Right cardiac atrium (tissue), 5 donors: ENCODE results near the gene BTBD18. TPM values are rescaled to one million over a fixed set of nuclear protein-coding genes. Genes with fewer than 3 reads are reported as not detected.

ENCODE experiments used
- ATAC-seq, 2 donors: fragments of 200-7000 bp; cut with Tn5 transposase; one replicate each; pipeline versions ENCODE4 v1.8.0 to v1.9.1; 2020; ENCODE audit warnings: moderate library complexity in 2 of 2, mild to moderate bottlenecking in 1 of 2
- DNase-seq, 3 donors: peaks; one replicate each; pipeline ENCODE4 v3.0.0-alpha.2; 2020
- H3K27ac ChIP-seq: one replicate; pipeline ENCODE4 v1.5.1; 2013; ENCODE audit warnings: mild to moderate bottlenecking, low read length, control low read depth, moderate library complexity
- H3K27me3 ChIP-seq: one replicate; pipeline ENCODE4 v1.6.1; 2013; ENCODE audit not compliant: control insufficient read depth, insufficient read depth
- H3K4me1 ChIP-seq: one replicate; pipeline ENCODE4 v1.6.1; 2013; ENCODE audit warnings: low read length; ENCODE audit not compliant: control insufficient read depth, insufficient read depth
- H3K4me3 ChIP-seq: one replicate; pipeline ENCODE4 v1.5.1; 2013; ENCODE audit warnings: low read length, control low read depth
- H3K9me3 ChIP-seq: one replicate; pipeline ENCODE4 v1.6.1; 2013; ENCODE audit warnings: low read length; ENCODE audit not compliant: control insufficient read depth
- WGBS: extraction: QIAGEN DNeasy Blood & Tissue Kit; methylation state at CpG from one replicate; pipeline ENCODE4 v1.1.7; 2013; 5-methylcytosine and 5-hydroxymethylcytosine counted together
- intact Hi-C, 4 donors: fragments of 100-400 bp; cut with DNase I; formaldehyde crosslinking; loops; one replicate each; pipeline versions ENCODE4 v1.11.0 to v1.14.0; 2022 to 2023
- polyA plus RNA-seq: library from polyadenylated mRNA; stranded (reverse); fragments of 200-250 nt; gene quantifications from one replicate; pipeline ENCODE4 v1.2.3, GENCODE V29; 2013
- total RNA-seq, 4 donors: library from RNA; stranded (reverse); fragmentation: NEBNext Ultra II Directional; extraction: Animal tissue kit (Norgen Biotek cat#: 25700); gene quantifications; one replicate each; pipeline ENCODE4 v1.2.1, GENCODE V29; 2021
- donor health status: healthy with polysubstance abuse.
- donor health status: DM: no; HTN: yes; CAD: no.
- donor health status: DM: no; HTN: no; CAD: no.
- donor health status: DM: no; HTN: yes; CAD: no; lungs with severe emphysema.
- donor health status: DM: yes; HTN: yes; CAD: no.

BTBD18 gene
- total and polyA plus RNA-seq, 5 donors = 0.02 TPM; not detected in 4

DNA sequence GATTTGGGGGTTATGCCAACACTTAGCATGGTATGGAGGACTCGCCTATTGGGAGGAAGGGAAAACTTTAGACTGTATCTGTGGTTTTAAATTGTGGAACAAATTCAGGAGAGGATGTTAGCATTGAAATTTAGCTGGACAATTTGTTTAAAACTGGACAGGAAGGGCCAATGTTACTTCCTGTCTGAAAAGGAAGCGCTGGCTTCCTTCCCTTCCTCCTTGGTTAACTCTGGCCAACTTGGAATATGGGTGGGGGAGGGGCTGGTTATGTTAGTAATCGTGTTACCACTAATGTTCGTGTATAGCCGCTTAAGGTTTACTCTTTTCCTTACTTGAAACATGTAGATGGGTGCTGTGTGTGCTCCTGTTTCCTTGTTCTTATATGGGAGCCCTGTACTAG, 23.9 kb upstream of the BTBD18 start:
- ATAC-seq (no peak), DNase-seq (no peak)
- H3K4me3 ChIP-seq = peak overlapping the region; percentile 36
- WGBS = 24% methylated on average over 5 of the region's 5 CpGs
- H3K4me1 ChIP-seq = peaks cover 31% of the 10 kb centered on the region
- H3K27me3 ChIP-seq = no peaks in the 10 kb centered on the region
- peak overlapping the region; percentile 88 for H3K27ac ChIP-seq
- no peaks in the 10 kb centered on the region for H3K9me3 ChIP-seq
- intact Hi-C loops = no loop called here

DNA sequence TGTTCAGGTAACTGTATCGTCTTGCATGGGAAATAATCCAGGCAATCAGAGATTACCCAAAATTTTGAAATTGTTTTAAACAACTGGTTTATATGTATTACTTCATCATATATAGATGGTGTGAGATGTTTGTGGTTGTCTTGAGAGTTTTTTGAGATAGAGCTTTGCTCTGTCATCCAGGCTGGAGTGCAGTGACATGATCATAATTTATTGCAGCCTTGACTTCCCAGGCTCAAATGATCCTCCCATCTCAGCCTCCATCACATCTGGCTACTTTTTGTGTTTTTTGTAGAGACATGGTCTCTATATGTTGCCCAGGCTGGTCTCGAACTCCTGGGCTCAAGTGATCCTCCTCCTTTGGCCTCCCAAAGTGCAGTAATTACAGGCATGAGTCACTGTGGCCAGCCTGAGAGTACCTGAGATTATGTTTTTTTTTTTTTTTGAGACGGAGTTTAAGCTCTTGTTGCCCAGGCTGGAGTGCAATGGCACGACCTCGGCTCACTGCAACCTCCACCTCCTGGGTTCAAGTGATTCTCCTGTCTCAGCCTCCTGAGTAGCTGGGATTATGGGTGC, 21.5 kb upstream of the BTBD18 start:
- WGBS = 69% methylated on average over 5 of the region's 5 CpGs
- Histone ChIP-seq H3K4me1 (peaks cover 29% of the 10 kb centered on the region), H3K9me3 (no peaks in the 10 kb centered on the region), H3K27ac (no peak overlapping the region), H3K4me3 (no peak overlapping the region), H3K27me3 (no peaks in the 10 kb centered on the region)
- intact Hi-C loops = no loop called here
- ATAC-seq (no peak), DNase-seq (no peak)

- DNase-seq (no peak), ATAC-seq (no peak)
- H3K9me3 ChIP-seq = no peaks in the 10 kb centered on the region
- WGBS = 65% methylated on average over 4 of the region's 4 CpGs
- H3K27ac ChIP-seq = no peak overlapping the region
- H3K4me3 ChIP-seq = no peak overlapping the region
- intact Hi-C loops = no loop called here
- no peaks in the 10 kb centered on the region for H3K27me3 ChIP-seq
- H3K4me1 ChIP-seq = peaks cover 25% of the 10 kb centered on the region
These were observed 20.9 kb upstream of the BTBD18 start for GRCh38 chr11:57772562-57772961.

- Histone ChIP-seq H3K27me3 (no peaks in the 10 kb centered on the region), H3K9me3 (no peaks in the 10 kb centered on the region), H3K27ac (no peak overlapping the region), H3K4me3 (no peak overlapping the region), H3K4me1 (peaks cover 19% of the 10 kb centered on the region)
- DNase-seq = no peak
- intact Hi-C loops = no loop called here
- no peak for ATAC-seq
- WGBS = 84% methylated on average over 3 of the region's 3 CpGs
These were observed 19.7 kb upstream of the BTBD18 start for GRCh38 chr11:57771365-57771764.

GRCh38 chr11:57770793-57771192, 19.2 kb upstream of the BTBD18 start:
- ATAC-seq (no peak), DNase-seq (no peak)
- H3K9me3 ChIP-seq = no peaks in the 10 kb centered on the region
- intact Hi-C loops = no loop called here
- H3K4me1 ChIP-seq = peaks cover 14% of the 10 kb centered on the region
- H3K27me3 ChIP-seq = no peaks in the 10 kb centered on the region
- peak overlapping the region; percentile 37 for H3K27ac ChIP-seq
- no peak overlapping the region for H3K4me3 ChIP-seq
- WGBS = 26% methylated on average over 1 of the region's 1 CpG

DNA sequence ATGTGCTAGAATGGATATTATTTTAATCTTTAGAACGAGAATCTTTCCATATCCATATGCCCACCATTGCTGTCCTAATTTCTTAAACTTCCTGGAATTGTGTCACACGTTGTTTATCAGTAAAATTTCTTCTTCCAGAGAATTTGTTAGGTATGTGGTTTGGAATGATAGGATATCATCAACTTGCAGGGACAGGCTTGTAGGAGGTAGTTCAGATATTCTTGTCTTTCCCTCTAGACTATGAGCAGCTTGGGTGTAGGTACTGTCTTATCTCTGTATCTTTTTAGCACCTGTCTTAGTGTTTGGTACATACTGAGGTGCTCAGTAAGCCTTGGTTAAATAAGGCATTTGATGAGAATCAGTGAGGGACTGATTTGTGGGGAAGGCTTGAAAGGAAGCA, 13.4 kb upstream of the BTBD18 start:
- peaks cover 6% of the 10 kb centered on the region for H3K4me1 ChIP-seq
- DNase-seq (no peak), ATAC-seq (no peak)
- intact Hi-C loops = loop anchor here in 3 of 4 donors (5.0 kb wide), 1 partner anchor 32 kb away; no protein-coding TSS in a partner anchor
- WGBS = 9% methylated on average over 2 of the region's 2 CpGs
- peak overlapping the region; percentile 100 for H3K4me3 ChIP-seq
- no peaks in the 10 kb centered on the region for H3K9me3 ChIP-seq
- H3K27ac ChIP-seq = no peak overlapping the region
- no peaks in the 10 kb centered on the region for H3K27me3 ChIP-seq

DNA sequence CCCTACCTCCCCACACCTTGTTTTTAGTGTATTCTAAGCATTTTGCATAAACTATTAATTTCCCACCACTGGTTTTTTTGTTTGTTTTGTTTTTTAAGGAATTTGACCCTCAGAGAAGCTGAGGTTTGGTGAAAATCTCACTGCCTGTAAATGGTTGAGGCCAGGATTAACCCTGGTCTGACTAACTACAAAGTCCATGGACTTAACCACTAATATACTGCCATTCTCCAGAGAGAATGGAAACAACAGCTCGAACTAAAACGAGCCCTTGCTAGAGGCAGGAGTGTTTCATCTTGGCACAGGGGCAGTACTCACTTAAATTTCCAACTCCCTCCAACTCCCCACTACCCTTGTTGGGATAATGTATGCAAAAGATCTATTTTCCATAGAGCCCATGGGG, 12.9 kb upstream of the BTBD18 start:
- Histone ChIP-seq H3K27ac (peak overlapping the region; percentile 48), H3K4me3 (peak overlapping the region; percentile 100), H3K9me3 (no peaks in the 10 kb centered on the region), H3K4me1 (peaks cover 6% of the 10 kb centered on the region), H3K27me3 (no peaks in the 10 kb centered on the region)
- ATAC-seq = no peak
- no peak for DNase-seq
- intact Hi-C loops = loop anchor here in 3 of 4 donors (5.0 kb wide), 1 partner anchor 33 kb away; no protein-coding TSS in a partner anchor
- 10% methylated on average over 2 of the region's 2 CpGs for WGBS

- intact Hi-C loops = loop anchor here in 3 of 4 donors (5.0 kb wide), 1 partner anchor 33 kb away; no protein-coding TSS in a partner anchor
- DNase-seq = no peak
- Histone ChIP-seq H3K4me3 (peak overlapping the region; percentile 100), H3K9me3 (no peaks in the 10 kb centered on the region), H3K27me3 (no peaks in the 10 kb centered on the region), H3K27ac (peak overlapping the region; percentile 42), H3K4me1 (peaks cover 4% of the 10 kb centered on the region)
- WGBS = 21% methylated on average over 4 of the region's 4 CpGs
- ATAC-seq = no peak
These were observed 12.4 kb upstream of the BTBD18 start for GRCh38 chr11:57764021-57764420.

GRCh38 chr11:57763568-57763967, 11.9 kb upstream of the BTBD18 start:
- DNase-seq (no peak), ATAC-seq (peak; percentile 22 to 37)
- Histone ChIP-seq H3K4me3 (peak overlapping the region; percentile 100), H3K27ac (peak overlapping the region; percentile 69), H3K9me3 (no peaks in the 10 kb centered on the region), H3K4me1 (peaks cover 4% of the 10 kb centered on the region), H3K27me3 (no peaks in the 10 kb centered on the region)
- intact Hi-C loops = loop anchor here in 3 of 4 donors (5.0 kb wide), 1 partner anchor 34 kb away; no protein-coding TSS in a partner anchor
- WGBS = 5% methylated on average over 1 of the region's 1 CpG

GRCh38 chr11:57762235-57762861, 10.7 kb upstream of the BTBD18 start:
- Histone ChIP-seq H3K27me3 (no peaks in the 10 kb centered on the region), H3K4me1 (peaks cover 4% of the 10 kb centered on the region), H3K4me3 (peak overlapping the region; percentile 100), H3K9me3 (no peaks in the 10 kb centered on the region), H3K27ac (peak overlapping the region; percentile 85)
- intact Hi-C loops = loop anchor here in 3 of 4 donors (5.0 kb wide), 1 partner anchor 35 kb away; no protein-coding TSS in a partner anchor
- ATAC-seq (peak in 1 of 2 donors; percentile 44), DNase-seq (no peak)
- WGBS = 1% methylated on average over 9 of the region's 9 CpGs
